ENCODE results near the gene SERPINC1.

DNA sequence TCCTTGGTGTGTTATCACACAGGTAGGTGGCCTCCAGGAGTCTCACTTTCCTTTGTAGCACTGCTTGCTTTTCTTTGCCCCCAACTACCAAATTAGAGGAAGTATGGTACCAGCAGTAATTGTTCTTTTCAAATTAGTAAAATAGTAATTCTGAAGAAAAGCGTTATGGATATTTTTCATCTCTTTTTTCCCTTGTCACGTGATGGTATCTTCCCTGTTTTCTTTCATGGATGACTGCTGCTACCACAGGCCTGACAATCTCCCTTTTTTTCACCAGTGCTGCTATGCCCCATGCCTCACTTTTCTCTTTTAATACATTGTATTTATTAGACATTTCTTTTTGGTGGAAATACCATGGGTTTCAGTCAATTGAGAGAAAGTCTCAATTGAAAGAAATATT, 45.6 kb downstream of the SERPINC1 start:
- TF ChIP-seq, protein P1, sequence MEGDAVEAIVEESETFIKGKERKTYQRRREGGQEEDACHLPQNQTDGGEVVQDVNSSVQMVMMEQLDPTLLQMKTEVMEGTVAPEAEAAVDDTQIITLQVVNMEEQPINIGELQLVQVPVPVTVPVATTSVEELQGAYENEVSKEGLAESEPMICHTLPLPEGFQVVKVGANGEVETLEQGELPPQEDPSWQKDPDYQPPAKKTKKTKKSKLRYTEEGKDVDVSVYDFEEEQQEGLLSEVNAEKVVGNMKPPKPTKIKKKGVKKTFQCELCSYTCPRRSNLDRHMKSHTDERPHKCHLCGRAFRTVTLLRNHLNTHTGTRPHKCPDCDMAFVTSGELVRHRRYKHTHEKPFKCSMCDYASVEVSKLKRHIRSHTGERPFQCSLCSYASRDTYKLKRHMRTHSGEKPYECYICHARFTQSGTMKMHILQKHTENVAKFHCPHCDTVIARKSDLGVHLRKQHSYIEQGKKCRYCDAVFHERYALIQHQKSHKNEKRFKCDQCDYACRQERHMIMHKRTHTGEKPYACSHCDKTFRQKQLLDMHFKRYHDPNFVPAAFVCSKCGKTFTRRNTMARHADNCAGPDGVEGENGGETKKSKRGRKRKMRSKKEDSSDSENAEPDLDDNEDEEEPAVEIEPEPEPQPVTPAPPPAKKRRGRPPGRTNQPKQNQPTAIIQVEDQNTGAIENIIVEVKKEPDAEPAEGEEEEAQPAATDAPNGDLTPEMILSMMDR (IDR thresholded peaks at IDR 0.05; ENCODE audit: low read length): no peak
- no peak for TF ChIP-seq EZH2 (IDR thresholded peaks at IDR 0.05; ENCODE audit: borderline replicate concordance, low read length)

Measured in OCI-LY1 (cell line).